HepG2 (cell line): ENCODE results near the gene WNT3. TPM values are rescaled to one million over a fixed set of nuclear protein-coding genes. Genes with fewer than 3 reads are reported as not detected.

Experiments
- ATAC-seq: fragments of 200-7000 bp; cut with Tn5 transposase; 3 replicates; pipeline ENCODE4 v1.9.1; 2020; ENCODE audit warnings: mild to moderate bottlenecking, moderate library complexity
- BruUV-seq: library from RNA; stranded (reverse); fragments of 400-500 nt; replicated peaks from 2 replicates; lab custom pipeline; 2021; lab: Mats Ljungman, UMichigan
- CTCF ChIA-PET: fragments of 300-600 bp; formaldehyde crosslinking; extraction: SDS; loops from one replicate; lab custom pipeline; 2021; ENCODE audit warnings: low total read pairs, inconsistent platforms, low intra/inter-chr PET ratio; lab: Yijun Ruan, JAX
- POLR2A ChIA-PET: fragments of 350-600 bp; sonication (Branson Sonifier 250); formaldehyde crosslinking; loops from one replicate; lab custom pipeline; 2020; ENCODE audit warnings: antibody characterized with exemption, inconsistent platforms; lab: Yijun Ruan, JAX
- DNase-seq: peaks from one replicate; pipeline ENCODE4 v3.0.0-alpha.2; 2015; ENCODE audit warnings: low spot score
- FAIRE-seq: peaks from 3 replicates; lab custom pipeline; 2011; peaks lifted over from hg19 to GRCh38; lab: Jason Lieb, UNC
- H2AFZ ChIP-seq: one replicate; pipeline ENCODE4 v1.6.1; 2011; ENCODE audit warnings: low read length, inconsistent platforms
- H3K27ac ChIP-seq: fragments of 300-600 bp; 3 replicates; pipeline ENCODE4 v1.8.0; 2011; ENCODE audit warnings: mixed run types, mild to moderate bottlenecking, mixed read lengths, low read length, inconsistent platforms; ENCODE audit not compliant: insufficient read depth; ENCODE audit errors: extremely low read length
- H3K27me3 ChIP-seq, 2 experiments: fragments of 200-600 bp in 1 of 2; 2 replicates in 1 of 2; 3 replicates in 1 of 2; pipeline versions ENCODE4 v1.6.0 to v1.8.0; 2011; ENCODE audit warnings: low read length in 2 of 2, mild to moderate bottlenecking in 2 of 2, moderate library complexity in 2 of 2, inconsistent platforms in 1 of 2; ENCODE audit not compliant: insufficient read depth in 2 of 2, control insufficient read depth in 1 of 2
- H3K36me3 ChIP-seq, 2 experiments: fragments of 200-600 bp in 1 of 2; replicated peaks in 1 of 2; 2 replicates in 1 of 2; 3 replicates in 1 of 2; pipeline versions ENCODE4 v1.5.1 to v1.8.0; 2011; ENCODE audit warnings: low read length in 2 of 2, inconsistent platforms in 1 of 2; ENCODE audit not compliant: insufficient read depth in 2 of 2, control insufficient read depth in 1 of 2
- H3K4me1 ChIP-seq: 2 replicates; pipeline ENCODE4 v1.5.1; 2012; ENCODE audit warnings: low read length, inconsistent platforms; ENCODE audit not compliant: insufficient read depth
- H3K4me2 ChIP-seq: 2 replicates; pipeline ENCODE4 v1.6.0; 2011; ENCODE audit warnings: low read depth, low read length, inconsistent platforms
- H3K4me3 ChIP-seq, 3 experiments: fragments of 200-600 bp in 1 of 3; sonication (generic), shearing (Covaris generic) in 1 of 3; replicated peaks in 1 of 3; 2 replicates each; pipeline ENCODE4 v1.5.1; 2011 to 2016; ENCODE audit warnings: low read length in 3 of 3, inconsistent platforms in 2 of 3, low read depth in 2 of 3, mild to moderate bottlenecking in 2 of 3, control low read depth in 1 of 3, mixed read lengths in 1 of 3; ENCODE audit not compliant: insufficient read depth in 1 of 3
- H3K79me2 ChIP-seq: one replicate; pipeline ENCODE4 v1.6.1; 2011; ENCODE audit warnings: low read length, inconsistent platforms; ENCODE audit not compliant: insufficient read depth
- H3K9ac ChIP-seq: 2 replicates; pipeline ENCODE4 v1.6.0; 2011; ENCODE audit warnings: mild to moderate bottlenecking, low read depth, low read length, inconsistent platforms; ENCODE audit not compliant: insufficient read depth
- H3K9me3 ChIP-seq: 2 replicates; pipeline ENCODE4 v1.5.1; 2012; ENCODE audit warnings: mild to moderate bottlenecking, low read length
- H4K20me1 ChIP-seq: 2 replicates; pipeline ENCODE4 v1.6.0; 2011; ENCODE audit warnings: inconsistent platforms, mild to moderate bottlenecking, low read length, moderate library complexity; ENCODE audit not compliant: insufficient read depth
- ATF1 ChIP-seq: IDR thresholded peaks from 2 replicates; pipeline ENCODE4 v1.6.1; 2016; ENCODE audit warnings: mild to moderate bottlenecking, control low read depth
- ETV6 ChIP-seq: sonication (generic); formaldehyde crosslinking; conservative IDR thresholded peaks from 2 replicates; pipeline ENCODE4 v1.4.0; 2020; ENCODE audit warnings: missing genetic modification reagents
- HNF4A ChIP-seq: sonication (generic); formaldehyde crosslinking; IDR thresholded peaks from 2 replicates; pipeline ENCODE4 v1.4.0; 2020; ENCODE audit warnings: missing genetic modification reagents
- ZNF317 ChIP-seq: sonication (generic); formaldehyde crosslinking; IDR thresholded peaks from 2 replicates; pipeline ENCODE4 v1.5.0; 2020; ENCODE audit warnings: mild to moderate bottlenecking, missing genetic modification reagents
- ZNF354B ChIP-seq: sonication (generic); formaldehyde crosslinking; IDR thresholded peaks from 2 replicates; pipeline ENCODE4 v1.8.0; 2022; ENCODE audit warnings: mild to moderate bottlenecking, missing genetic modification reagents
- ZNF782 ChIP-seq: sonication (generic); formaldehyde crosslinking; IDR thresholded peaks from 2 replicates; pipeline ENCODE4 v1.4.0; 2020; ENCODE audit warnings: missing genetic modification reagents, mild to moderate bottlenecking, borderline replicate concordance
- ZNF784 ChIP-seq: sonication (generic); formaldehyde crosslinking; IDR thresholded peaks from 2 replicates; pipeline ENCODE4 v1.5.1; 2020; ENCODE audit warnings: missing genetic modification reagents, mild to moderate bottlenecking, borderline replicate concordance
- WGBS: methylation state at CpG from one replicate; pipeline ENCODE4 v1.1.6; 2017; ENCODE audit warnings: low lambda C conversion rate; 5-methylcytosine and 5-hydroxymethylcytosine counted together
- in situ Hi-C: cut with HindIII; loops from 2 replicates; pipeline ENCODE4 v1.10.0; 2017; ENCODE audit warnings: low pct_unique_long_range_greater_than_20kb; ENCODE audit not compliant: extremely low pct_ligation_motif_present
- intact Hi-C: fragments of 100-400 bp; cut with micrococcal nuclease; formaldehyde crosslinking; loops from one replicate; pipeline ENCODE4 v1.10.0; 2022; ENCODE audit not compliant: unreplicated experiment
- polyA plus RNA-seq, 8 experiments: library from polyadenylated mRNA; depleted of rRNA in 3 of 8; stranded (reverse) in 7 of 8; unstranded in 1 of 8; fragments of >200 nt; fragmentation: Illumina TruSeq in 4 of 8; extraction: Trizol in 4 of 8; gene quantifications; 2 replicates each; pipeline versions ENCODE4 v1.2.1 to v1.2.3, GENCODE V29; 2011 to 2016; ENCODE audit warnings: low read depth in 4 of 8, missing spikeins in 1 of 8, mixed read lengths in 1 of 8; ENCODE audit not compliant: insufficient read depth in 1 of 8
- total RNA-seq, 5 experiments: library from RNA; depleted of rRNA; stranded (reverse); fragments of >200 nt; fragmentation: Illumina TruSeq; extraction: Trizol; gene quantifications; 2 replicates each; pipeline ENCODE4 v1.2.3, GENCODE V29; 2016; ENCODE audit warnings: low read depth in 1 of 5
- TF ChIP-seq, protein P1 (sequence below): sonication (generic); formaldehyde crosslinking; IDR thresholded peaks from 2 replicates; pipeline ENCODE4 v1.4.0; 2020; ENCODE audit warnings: missing genetic modification reagents
- TF ChIP-seq, protein P2 (sequence below): IDR thresholded peaks from 2 replicates; pipeline ENCODE4 v1.6.1; 2016
- TF ChIP-seq, protein P3 (sequence below): sonication (generic); formaldehyde crosslinking; IDR thresholded peaks from 2 replicates; pipeline ENCODE4 v1.8.1; 2023; ENCODE audit warnings: mild to moderate bottlenecking, moderate library complexity, missing genetic modification reagents

Gene WNT3
- total and polyA plus RNA-seq, 2 of the 13 experiments (the other 11 are each of a cell fraction or from before 2014, with no cell fraction given): 8.5 to 10.3 TPM

DNA sequence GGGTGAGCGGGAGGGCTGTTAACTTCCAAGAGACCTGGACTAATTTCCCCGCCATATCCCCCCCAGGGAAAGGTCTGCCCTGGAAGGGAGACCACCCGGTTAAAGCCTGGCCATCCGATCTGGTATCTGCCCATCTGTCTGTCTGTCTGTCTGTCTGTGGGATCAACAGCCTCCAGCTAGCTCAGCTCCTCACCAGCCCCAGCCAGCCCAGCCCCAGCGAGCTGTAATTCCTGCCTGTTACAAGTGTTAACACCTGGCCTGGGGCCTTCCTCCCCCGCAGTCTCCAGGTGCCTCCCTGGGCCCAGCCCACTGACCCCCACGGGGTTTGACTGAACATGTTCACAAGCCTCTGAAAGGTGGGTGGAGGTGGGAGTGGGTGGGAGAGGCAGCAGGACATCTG lies 4.0 kb downstream of the WNT3 start:
- no peaks in the 10 kb centered on the region for H3K9me3 ChIP-seq
- H3K4me1 ChIP-seq: peaks cover 11% of the 10 kb centered on the region
- no peak for ATAC-seq
- TF ChIP-seq ZNF317 (CRISPR knock-in tag): no peak
- TF ChIP-seq ZNF354B: no peak
- TF ChIP-seq ATF1 (CRISPR knock-in tag): no peak
- no peak for TF ChIP-seq ZNF782 (CRISPR knock-in tag)
- peaks cover 12 to 79% of the 10 kb centered on the region in 2 experiments; a peak in 4 of 5 replicates for H3K27me3 ChIP-seq
- no peaks in the 10 kb centered on the region for H3K79me2 ChIP-seq
- WGBS: 53% methylated on average over 7 of the region's 7 CpGs
- BruUV-seq: no TSS peak
- ChIA-PET CTCF (no interaction called here), POLR2A (no interaction called here)
- intact Hi-C loops (no loop called here), in situ Hi-C loops (no loop called here)
- H3K36me3 ChIP-seq: no peaks in the 10 kb centered on the region
- no peak overlapping the region for H2AFZ ChIP-seq
- no peak for DNase-seq
- FAIRE-seq: no peak
- H4K20me1 ChIP-seq: no peaks in the 10 kb centered on the region
- H3K9ac ChIP-seq: no peak overlapping the region
- no peak overlapping the region for H3K4me3 ChIP-seq
- no peak overlapping the region for H3K27ac ChIP-seq
- H3K4me2 ChIP-seq: no peak overlapping the region

DNA sequence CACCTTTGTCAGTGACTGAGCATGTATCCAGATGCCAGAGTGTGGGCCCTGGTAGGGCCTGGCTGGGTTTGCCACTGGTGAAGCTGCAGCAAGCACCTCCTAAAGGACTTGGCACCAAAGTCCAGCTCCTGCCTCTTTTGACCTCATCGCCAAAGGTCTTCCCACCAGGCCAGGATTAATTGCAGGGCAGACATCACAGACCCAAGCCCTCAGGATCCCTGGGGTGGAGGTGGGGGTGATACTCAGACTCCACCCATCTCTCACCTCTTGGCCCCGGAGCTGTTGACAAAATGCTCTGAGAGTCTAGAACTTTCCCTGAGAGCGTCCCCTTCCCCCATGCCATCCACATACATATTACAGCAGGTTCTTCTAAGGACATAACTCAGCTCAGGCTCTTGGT lies 4.6 kb downstream of the WNT3 start:
- BruUV-seq: no TSS peak
- 29% methylated on average over 3 of the region's 3 CpGs for WGBS
- FAIRE-seq (no peak), DNase-seq (no peak), ATAC-seq (no peak)
- no peak overlapping the region for H3K27ac ChIP-seq
- no peak overlapping the region for H3K4me3 ChIP-seq
- no peak overlapping the region for H3K9ac ChIP-seq
- intact Hi-C loops (no loop called here), in situ Hi-C loops (no loop called here)
- H3K36me3 ChIP-seq: no peaks in the 10 kb centered on the region
- H3K79me2 ChIP-seq: no peaks in the 10 kb centered on the region
- no peaks in the 10 kb centered on the region for H3K9me3 ChIP-seq
- H4K20me1 ChIP-seq: no peaks in the 10 kb centered on the region
- TF ChIP-seq, protein P1, sequence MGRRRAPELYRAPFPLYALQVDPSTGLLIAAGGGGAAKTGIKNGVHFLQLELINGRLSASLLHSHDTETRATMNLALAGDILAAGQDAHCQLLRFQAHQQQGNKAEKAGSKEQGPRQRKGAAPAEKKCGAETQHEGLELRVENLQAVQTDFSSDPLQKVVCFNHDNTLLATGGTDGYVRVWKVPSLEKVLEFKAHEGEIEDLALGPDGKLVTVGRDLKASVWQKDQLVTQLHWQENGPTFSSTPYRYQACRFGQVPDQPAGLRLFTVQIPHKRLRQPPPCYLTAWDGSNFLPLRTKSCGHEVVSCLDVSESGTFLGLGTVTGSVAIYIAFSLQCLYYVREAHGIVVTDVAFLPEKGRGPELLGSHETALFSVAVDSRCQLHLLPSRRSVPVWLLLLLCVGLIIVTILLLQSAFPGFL: no peak
- TF ChIP-seq ETV6 (no peak), ZNF784 (CRISPR knock-in tag) (no peak), HNF4A (no peak)
- TF ChIP-seq, protein P2, sequence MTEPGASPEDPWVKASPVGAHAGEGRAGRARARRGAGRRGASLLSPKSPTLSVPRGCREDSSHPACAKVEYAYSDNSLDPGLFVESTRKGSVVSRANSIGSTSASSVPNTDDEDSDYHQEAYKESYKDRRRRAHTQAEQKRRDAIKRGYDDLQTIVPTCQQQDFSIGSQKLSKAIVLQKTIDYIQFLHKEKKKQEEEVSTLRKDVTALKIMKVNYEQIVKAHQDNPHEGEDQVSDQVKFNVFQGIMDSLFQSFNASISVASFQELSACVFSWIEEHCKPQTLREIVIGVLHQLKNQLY (CRISPR knock-in tag): no peak
- TF ChIP-seq, protein P3, sequence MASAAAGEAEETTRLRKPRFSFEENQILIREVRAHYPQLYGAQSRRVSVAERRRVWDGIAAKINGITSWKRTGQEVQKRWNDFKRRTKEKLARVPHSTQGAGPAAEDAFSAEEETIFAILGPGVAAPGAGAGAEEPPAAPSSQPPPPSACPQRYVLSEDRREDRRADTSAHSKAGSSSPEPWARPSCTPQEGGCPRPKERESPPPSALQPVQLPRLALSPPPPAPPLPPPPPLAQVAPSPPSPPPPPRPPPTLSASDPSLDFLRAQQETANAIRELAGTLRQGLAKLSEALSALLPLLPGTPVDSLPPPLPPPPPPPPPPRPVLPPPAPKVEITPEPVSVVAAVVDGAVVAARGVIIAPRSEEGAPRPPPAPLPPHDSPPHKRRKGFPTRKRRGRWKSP (CRISPR knock-in tag): no peak
- H3K4me1 ChIP-seq: peaks cover 6% of the 10 kb centered on the region
- H2AFZ ChIP-seq: no peak overlapping the region
- ChIA-PET POLR2A (no interaction called here), CTCF (no interaction called here)
- H3K4me2 ChIP-seq: no peak overlapping the region
- peaks cover 7 to 79% of the 10 kb centered on the region in 2 experiments; a peak in 3 of 5 replicates for H3K27me3 ChIP-seq
